GM18502 (cell line): ENCODE measurements around the gene CKAP2L.

Source experiments
- ATAC-seq: cut with Tn5 transposase; IDR thresholded peaks from one replicate; pipeline ENCODE4 v1.9.1; 2021; ENCODE audit warnings: mild to moderate bottlenecking; ENCODE audit not compliant: unreplicated experiment, poor library complexity

CKAP2L gene

DNA sequence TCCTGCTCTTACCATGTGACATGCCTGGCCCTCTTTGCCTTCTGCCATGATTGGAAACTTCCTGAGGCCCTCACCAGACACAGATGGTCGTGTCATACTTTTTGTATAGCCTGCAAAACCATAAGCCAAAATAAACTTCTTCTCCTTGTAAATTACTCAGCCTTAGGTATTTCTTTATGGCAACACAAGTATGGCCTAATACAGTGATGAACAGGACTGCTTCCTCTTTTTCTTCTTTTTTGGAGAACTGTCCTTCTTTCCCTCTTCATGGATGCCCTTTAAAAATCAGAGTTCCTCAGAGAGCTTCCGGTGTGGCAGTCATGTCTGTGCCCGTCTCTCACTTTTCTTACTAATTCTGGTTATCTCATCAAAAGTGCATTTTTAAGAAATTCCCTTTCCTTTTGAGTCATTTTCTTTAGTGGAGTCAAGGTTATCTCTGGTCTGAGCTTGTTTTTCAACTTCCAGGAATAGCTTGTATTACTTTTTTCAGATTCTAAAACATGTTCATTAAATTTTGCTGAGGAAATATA is 29.1 kb upstream of the CKAP2L start:
- no peak for ATAC-seq

DNA sequence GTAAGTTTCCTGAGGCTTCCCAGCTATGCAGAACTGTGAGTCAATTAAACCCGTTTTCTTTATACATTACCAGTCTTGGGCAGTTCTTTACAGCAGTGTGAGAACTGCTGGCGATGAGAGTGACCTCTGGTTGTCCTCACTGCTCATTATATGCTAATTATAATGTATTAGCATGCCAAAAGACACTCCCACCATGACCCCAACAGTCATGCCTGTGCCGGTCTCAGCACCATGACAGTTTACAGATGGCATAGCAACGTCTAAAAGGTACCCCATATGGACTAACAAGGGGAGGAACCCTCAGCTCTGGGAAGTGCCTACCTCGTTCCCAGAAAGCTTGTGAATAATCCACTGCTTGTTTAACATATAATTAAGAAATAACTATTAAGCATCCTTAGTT is 28.0 kb upstream of the CKAP2L start:
- ATAC-seq = no peak

GRCh38 chr2:112791693-112792230 is 27.4 kb upstream of the CKAP2L start:
- no peak for ATAC-seq

DNA sequence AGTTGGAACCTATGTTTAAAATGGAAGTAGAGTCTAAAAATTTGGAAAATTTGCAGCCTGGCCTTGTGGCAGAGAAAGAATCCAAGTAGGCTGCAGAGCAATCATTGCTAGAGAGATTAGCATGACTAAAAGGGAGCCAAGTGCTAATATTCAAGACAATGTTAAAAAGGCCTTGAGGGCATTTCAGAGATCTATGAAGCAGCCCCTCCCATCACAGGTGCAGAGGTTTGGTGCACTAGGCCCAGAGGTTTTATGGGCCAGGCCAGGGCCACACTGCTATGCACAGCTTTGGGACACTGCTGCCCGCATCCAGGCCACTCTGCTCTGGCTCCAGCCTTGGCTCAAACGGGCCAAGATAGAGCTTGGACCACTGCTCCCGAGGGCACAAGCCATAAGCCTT is 26.6 kb upstream of the CKAP2L start:
- no peak for ATAC-seq

GRCh38 chr2:112790305-112790704 is 25.9 kb upstream of the CKAP2L start:
- ATAC-seq = no peak

- ATAC-seq = no peak
Measured at GRCh38 chr2:112789186-112789585, 24.8 kb upstream of the CKAP2L start.

- no peak for ATAC-seq
Measured at GRCh38 chr2:112788653-112789052, 24.2 kb upstream of the CKAP2L start.

DNA sequence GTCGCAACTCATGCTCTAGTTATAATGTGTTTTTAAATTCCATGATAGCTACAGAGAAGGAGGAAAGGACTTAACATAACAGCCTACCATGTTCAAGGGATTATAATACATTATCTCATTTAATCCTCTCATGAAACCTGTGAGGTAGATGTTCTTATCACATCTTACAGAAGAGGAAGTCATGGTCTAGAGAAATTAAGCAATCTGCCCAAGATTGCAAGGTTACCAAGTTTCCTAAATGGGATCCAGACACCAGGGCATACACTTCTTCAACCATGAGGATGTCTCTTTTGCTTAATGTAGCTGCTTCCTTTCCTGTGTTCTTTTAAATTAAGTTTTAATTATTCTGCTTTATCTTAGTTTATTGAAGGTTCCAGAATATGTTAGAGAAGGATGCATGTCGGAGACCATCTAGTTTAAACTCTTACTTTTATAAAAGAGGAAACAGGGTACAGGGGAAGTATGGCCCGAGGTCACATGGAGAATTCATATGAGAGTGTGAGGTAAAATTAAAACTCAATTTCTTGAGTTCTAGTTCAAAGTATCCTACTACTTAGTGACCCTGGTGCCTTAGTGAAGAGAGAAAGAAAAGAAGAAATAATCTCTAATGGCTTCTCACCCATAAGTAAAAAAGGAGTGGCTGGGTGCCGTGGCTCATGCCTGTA is 23.5 kb upstream of the CKAP2L start:
- ATAC-seq = no peak

GRCh38 chr2:112787294-112787693 is 22.9 kb upstream of the CKAP2L start:
- no peak for ATAC-seq

- ATAC-seq = no peak
Measured at GRCh38 chr2:112784199-112785189, 20.1 kb upstream of the CKAP2L start, which contains the start of gene IL1A. IL1A (minus strand) TSS chr2:112784493; CDS start chr2:112783770, 723 bp downstream.

DNA sequence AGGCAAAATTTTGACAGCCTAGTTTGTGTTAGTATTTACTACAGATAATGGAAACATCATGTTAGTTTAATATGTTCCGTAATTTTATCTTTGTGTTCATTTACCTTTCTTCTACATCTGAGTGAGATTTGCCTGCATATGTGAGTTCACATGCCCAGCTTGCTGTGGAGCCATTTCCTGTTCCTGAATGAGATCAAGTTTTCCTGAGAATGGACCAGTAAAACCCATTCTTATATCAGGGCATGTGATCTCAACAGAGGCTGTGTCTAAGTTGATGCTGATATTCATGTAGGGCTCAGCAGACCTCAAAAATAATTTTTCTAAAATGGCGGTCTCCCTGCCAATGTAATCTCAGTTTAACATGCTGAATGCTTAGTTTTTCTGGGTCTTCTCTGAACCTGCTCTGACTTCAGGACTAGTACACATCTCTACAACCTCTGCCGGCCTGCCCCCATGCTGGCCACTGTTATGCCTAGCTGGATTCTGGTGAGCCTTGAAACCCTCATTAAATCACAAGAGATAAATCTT is 18.8 kb upstream of the CKAP2L start:
- no peak for ATAC-seq

- peak; percentile 83 for ATAC-seq
Measured at GRCh38 chr2:112782234-112782799, 17.9 kb upstream of the CKAP2L start.

GRCh38 chr2:112779598-112779997 is 15.2 kb upstream of the CKAP2L start:
- ATAC-seq = no peak

GRCh38 chr2:112777036-112777435 is 12.6 kb upstream of the CKAP2L start:
- no peak for ATAC-seq

DNA sequence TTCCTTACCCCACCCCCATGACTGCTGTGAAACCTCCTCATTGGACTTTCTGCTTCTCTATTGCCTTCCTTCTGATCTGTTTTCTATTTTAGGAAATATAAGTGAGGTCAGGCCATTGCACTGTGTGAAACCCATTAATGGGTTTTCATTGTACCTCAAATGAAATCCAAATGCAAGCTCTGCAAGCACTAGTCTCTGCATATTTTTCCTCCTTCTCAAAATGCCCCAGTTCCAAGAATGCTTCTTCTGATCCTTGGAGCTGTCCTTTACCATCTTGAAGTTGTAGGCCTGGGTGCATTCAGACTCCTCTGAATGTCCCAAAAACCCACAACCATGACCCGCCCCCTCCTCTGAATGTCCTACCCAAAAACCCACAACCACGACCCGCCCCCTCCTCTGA is 11.7 kb upstream of the CKAP2L start:
- no peak for ATAC-seq

- ATAC-seq = no peak
Measured at GRCh38 chr2:112774536-112775285, 10.3 kb upstream of the CKAP2L start.

DNA sequence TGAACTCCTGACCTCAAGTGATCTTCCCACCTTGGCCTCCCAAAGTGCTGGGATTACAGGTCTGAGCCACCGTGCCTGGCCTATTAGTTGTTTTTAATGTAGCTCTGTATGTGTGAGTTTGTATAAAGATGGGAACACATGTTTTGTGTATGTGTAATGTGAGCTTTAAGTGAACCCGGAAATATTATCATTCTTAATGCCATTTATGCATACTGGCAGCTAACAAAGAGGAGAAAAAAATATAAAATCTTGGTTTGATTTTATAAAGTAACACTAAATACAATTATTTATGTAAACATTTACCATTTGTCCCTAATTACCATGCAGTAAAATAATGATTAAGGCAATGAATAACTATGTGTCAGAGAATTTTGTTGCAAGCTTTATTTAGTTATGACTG is 9.1 kb upstream of the CKAP2L start:
- no peak for ATAC-seq

GRCh38 chr2:112772911-112773475 is 8.6 kb upstream of the CKAP2L start:
- ATAC-seq = no peak

GRCh38 chr2:112772322-112772721 is 7.9 kb upstream of the CKAP2L start:
- ATAC-seq = no peak
